NCI-H226 (cell line): ENCODE data around the gene TMEM131L.
A peak's percentile ranks its signal among the peaks of the same experiment; 100 is the strongest.
"Not testable (repeated sequence)": the region's sequence is repeated elsewhere in the genome, so short reads cannot be mapped to it uniquely, and the experiment has no call there.

ENCODE experiments used
- DNase-seq: peaks from one replicate; pipeline ENCODE4 v3.0.0-alpha.2; 2015

TMEM131L gene

GRCh38 chr4:153582954-153583702 is 117.0 kb downstream of the TMEM131L start:
- DNase-seq, result no peak

GRCh38 chr4:153585026-153585425 is 118.9 kb downstream of the TMEM131L start:
- DNase-seq, result no peak

- no peak for DNase-seq
These were observed 123.8 kb downstream of the TMEM131L start for GRCh38 chr4:153589703-153590595.

GRCh38 chr4:153591441-153591840 is 125.3 kb downstream of the TMEM131L start:
- no peak for DNase-seq

GRCh38 chr4:153592064-153592463 is 125.9 kb downstream of the TMEM131L start:
- no peak for DNase-seq

- DNase-seq, result no peak
These were observed 127.0 kb downstream of the TMEM131L start for GRCh38 chr4:153593161-153593560.

- peak; percentile 7 for DNase-seq
These were observed 128.1 kb downstream of the TMEM131L start for GRCh38 chr4:153594210-153594609.

GRCh38 chr4:153595894-153596601 is 129.9 kb downstream of the TMEM131L start:
- no peak for DNase-seq

- no peak for DNase-seq
These were observed 136.6 kb downstream of the TMEM131L start for GRCh38 chr4:153602758-153603157.

- no peak for DNase-seq
These were observed 137.1 kb downstream of the TMEM131L start for GRCh38 chr4:153603258-153603657.

- DNase-seq, result no peak
These were observed 137.7 kb downstream of the TMEM131L start for GRCh38 chr4:153603835-153604234.

- DNase-seq, result not testable (repeated sequence)
These were observed 142.9 kb downstream of the TMEM131L start for GRCh38 chr4:153609070-153609469.

GRCh38 chr4:153610623-153611376 is 144.6 kb downstream of the TMEM131L start:
- no peak for DNase-seq

GRCh38 chr4:153611679-153612078 is 145.5 kb downstream of the TMEM131L start:
- DNase-seq, result peak; percentile 13

- DNase-seq, result no peak
These were observed 146.7 kb downstream of the TMEM131L start for GRCh38 chr4:153612878-153613277.

- no peak for DNase-seq
These were observed 149.9 kb downstream of the TMEM131L start for GRCh38 chr4:153616006-153616555.

- DNase-seq, result no peak
These were observed 152.7 kb downstream of the TMEM131L start for GRCh38 chr4:153618833-153619232.

GRCh38 chr4:153619811-153620210 is 153.7 kb downstream of the TMEM131L start:
- DNase-seq, result no peak

- DNase-seq, result no peak
These were observed 154.2 kb downstream of the TMEM131L start for GRCh38 chr4:153620352-153620751.

GRCh38 chr4:153622093-153622492 is 155.9 kb downstream of the TMEM131L start:
- DNase-seq, result no peak

- no peak for DNase-seq
These were observed 156.6 kb downstream of the TMEM131L start for GRCh38 chr4:153622778-153623240.

- DNase-seq, result no peak
These were observed 157.3 kb downstream of the TMEM131L start for GRCh38 chr4:153623491-153623890.
